Esophagus squamous epithelium (tissue), 4 donors: Measurements from ENCODE around the gene CNTN2.

Source experiments
- CTCF ChIP-seq, 6 experiments: fragments of 450-650 bp in 4 of 6; fragments of 200-600 bp in 2 of 6; sonication (generic) in 2 of 6; IDR thresholded peaks; one replicate each; pipeline ENCODE4 v1.5.1; 2016 to 2019; ENCODE audit warnings: antibody characterized with exemption in 6 of 6, mild to moderate bottlenecking in 4 of 6, moderate library complexity in 4 of 6
- POLR2A ChIP-seq, 4 donors: fragments of 450-650 bp; IDR thresholded peaks; one replicate each; pipeline ENCODE4 v1.6.1; 2017; ENCODE audit warnings: antibody characterized with exemption in 4 of 4, mild to moderate bottlenecking in 4 of 4, moderate library complexity in 3 of 4

- no peak for TF ChIP-seq CTCF (IDR thresholded peaks at IDR 0.05)
- no peak for TF ChIP-seq POLR2A (IDR thresholded peaks at IDR 0.05)
Measured at GRCh38 chr1:205111354-205111753, 68.3 kb downstream of the CNTN2 start.
